Right forelimb (tissue), 1 donor: ENCODE results near the gene ATXN1L.
"Not testable (repeated sequence)": the region's sequence is repeated elsewhere in the genome, so short reads cannot be mapped to it uniquely, and the experiment has no call there.

ENCODE experiments used
- DNase-seq: peaks from one replicate; pipeline ENCODE4 v3.0.0-alpha.2; 2018

The ATXN1L gene

GRCh38 chr16:71853413-71853812 is 7.6 kb downstream of the ATXN1L start:
- no peak for DNase-seq

GRCh38 chr16:71854369-71854948 is 8.7 kb downstream of the ATXN1L start:
- DNase-seq: no peak

DNA sequence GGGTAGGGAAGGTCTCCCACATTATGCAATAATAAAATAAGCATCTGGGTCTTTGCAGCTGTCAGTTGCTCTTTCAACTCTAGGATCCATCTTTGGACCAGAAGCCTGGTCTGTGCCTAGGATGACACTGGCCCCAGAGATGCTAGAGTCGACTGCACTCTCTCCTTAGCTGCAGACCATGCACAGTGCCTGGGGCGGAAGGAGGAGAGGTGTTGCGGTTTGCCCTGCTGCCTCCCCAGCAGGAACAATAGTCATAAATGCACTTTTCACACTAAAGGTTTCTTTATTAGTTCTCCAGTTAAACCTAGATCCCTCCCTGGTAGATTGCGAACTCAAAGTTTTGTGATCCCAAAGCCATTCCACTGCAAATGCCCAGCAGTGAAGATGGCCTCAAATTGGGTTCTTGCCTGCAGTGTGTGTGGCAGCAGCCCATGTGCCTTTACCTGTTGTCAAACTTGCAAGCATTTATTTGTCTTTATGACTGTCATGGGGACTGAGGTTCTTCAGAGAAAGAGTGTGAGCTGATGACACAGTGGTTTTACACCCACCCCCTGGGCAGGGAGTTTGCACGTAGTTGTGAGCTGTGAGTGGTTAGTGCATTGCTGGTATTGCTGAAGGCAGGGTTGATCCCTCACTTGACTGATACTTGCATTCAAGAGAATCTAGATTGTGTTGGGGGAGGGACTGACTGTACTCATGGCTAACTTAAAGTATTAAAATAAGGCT is 10.3 kb downstream of the ATXN1L start:
- DNase-seq: no peak

DNA sequence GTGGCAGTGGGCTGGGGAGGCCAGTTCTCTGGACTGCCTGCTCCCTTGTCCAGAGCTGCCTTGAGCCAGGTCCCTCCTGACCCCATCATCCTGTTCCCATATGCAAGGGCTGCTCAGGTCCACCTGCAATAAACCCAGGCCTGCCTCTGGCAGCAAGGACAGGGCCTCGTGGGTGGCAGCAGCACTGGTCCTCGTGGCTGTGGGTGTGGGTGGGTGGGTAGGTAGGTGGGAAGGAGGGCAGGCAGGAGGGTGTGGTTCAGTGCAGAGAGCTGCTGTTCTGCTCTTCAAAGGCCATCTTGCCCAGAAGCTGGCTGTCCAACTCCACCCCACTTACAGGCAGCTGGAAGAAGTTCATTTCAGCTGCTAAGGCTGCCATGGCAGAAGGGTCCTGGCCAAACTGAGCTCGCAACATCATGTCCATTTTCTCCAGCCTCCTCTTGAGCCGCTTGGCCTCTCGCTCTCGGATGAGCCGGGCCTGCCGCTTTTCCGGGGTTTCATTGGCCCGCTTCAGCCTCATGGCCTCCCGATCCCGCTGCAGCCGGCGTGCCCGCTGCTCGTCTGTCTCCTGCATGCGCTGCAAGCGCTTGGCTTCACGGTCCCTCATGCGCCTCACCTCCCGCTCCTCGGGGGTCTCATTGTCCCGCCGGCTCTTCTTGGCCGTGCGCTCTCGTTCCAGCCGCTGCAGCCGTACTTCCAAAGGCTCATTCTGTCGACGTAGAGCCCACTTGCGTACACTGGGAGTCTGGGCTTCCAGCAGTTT is 14.2 kb downstream of the ATXN1L start:
- DNase-seq: no peak

GRCh38 chr16:71863995-71864394 is 18.2 kb downstream of the ATXN1L start:
- DNase-seq: no peak

DNA sequence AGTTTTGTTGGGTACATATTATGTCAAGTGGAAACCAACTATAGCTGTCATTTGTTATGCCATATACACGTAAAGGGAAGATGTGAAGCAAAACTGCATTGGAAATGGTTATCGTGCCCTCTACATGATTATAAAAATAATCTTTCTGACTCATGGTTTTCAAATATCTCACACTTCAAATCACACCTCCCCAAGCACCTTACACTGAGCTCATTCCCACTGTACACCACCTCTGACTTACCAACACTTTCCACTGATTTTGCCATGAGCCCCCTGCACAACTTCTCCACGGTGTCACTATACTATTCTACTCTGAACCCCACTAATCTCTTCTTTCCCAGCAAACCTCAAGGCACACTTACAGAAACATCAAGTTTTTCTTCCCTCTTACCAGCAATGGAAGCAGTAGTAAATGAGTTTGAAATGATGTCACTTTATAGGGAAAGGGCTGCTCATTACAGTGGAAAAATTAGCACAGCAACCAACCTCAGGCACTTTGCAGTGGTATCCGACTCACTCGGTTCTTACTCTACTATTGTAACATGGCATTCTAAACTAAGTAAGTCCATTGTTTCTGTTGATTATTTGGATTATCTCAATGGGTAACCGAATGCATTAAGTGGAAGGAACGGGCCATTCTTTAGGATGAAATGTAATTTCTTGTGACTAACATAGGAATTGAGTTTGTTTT is 19.5 kb downstream of the ATXN1L start:
- DNase-seq: no peak

- DNase-seq: not testable (repeated sequence)
These were observed 21.4 kb downstream of the ATXN1L start for GRCh38 chr16:71867175-71867574.

GRCh38 chr16:71867939-71868338 is 22.2 kb downstream of the ATXN1L start:
- DNase-seq: no peak

DNA sequence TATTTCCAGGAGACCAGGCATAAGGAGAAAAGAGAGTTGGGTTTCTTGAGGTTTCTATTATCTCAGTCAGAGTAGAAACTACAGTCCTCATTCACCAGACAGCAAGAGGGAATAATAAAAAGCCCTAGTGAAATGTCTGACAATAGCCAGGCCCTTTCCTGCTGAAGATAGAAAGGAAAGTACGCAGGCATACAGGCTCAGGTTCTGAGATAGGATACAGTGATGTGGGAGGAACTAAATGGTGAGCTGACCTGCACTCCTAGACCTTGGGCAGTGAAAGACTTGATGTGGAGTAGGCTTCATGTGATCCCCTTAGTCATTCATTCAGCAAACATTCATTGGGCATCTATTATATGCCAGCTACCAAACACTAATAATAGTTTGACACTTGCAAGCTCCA is 23.3 kb downstream of the ATXN1L start:
- DNase-seq: no peak

GRCh38 chr16:71870818-71871217 is 25.0 kb downstream of the ATXN1L start:
- no peak for DNase-seq

GRCh38 chr16:71873199-71873598 is 27.4 kb downstream of the ATXN1L start:
- DNase-seq: no peak

GRCh38 chr16:71878911-71879310 is 33.1 kb downstream of the ATXN1L start:
- DNase-seq: no peak

DNA sequence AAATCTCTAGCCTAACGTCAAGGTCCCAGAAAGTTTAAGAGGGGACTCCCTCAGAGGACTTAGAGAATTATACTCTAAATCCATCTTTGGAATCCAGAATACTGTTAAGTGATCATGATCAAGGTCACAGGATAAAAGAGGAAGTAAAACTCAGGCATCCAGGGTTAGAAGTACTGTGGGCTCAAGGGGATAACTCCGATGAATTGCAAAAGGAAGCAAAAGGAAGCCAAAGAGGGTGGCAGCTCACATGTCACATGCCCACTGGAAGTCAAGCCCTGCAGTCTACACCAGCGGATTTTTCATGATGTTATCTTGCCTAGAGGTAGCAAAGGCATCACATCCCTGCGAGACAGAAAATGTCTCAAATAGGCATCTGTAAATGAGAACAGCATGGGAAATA is 34.4 kb downstream of the ATXN1L start:
- no peak for DNase-seq

- DNase-seq: peak; percentile 60
These were observed 36.9 kb downstream of the ATXN1L start for GRCh38 chr16:71882505-71883167.

GRCh38 chr16:71883168-71883848 is 37.5 kb downstream of the ATXN1L start:
- DNase-seq: no peak

GRCh38 chr16:71883849-71884638 is 38.3 kb downstream of the ATXN1L start, which contains the start of gene ZNF821:
TSS of gene ZNF821 (minus strand) at chr16:71884182. CDS start at chr16:71879946, 4,236 bp downstream.
- DNase-seq: peak; percentile 85

GRCh38 chr16:71885261-71885650 is 39.5 kb downstream of the ATXN1L start:
- DNase-seq: no peak

- no peak for DNase-seq
These were observed 43.4 kb downstream of the ATXN1L start for GRCh38 chr16:71889147-71889546.

DNA sequence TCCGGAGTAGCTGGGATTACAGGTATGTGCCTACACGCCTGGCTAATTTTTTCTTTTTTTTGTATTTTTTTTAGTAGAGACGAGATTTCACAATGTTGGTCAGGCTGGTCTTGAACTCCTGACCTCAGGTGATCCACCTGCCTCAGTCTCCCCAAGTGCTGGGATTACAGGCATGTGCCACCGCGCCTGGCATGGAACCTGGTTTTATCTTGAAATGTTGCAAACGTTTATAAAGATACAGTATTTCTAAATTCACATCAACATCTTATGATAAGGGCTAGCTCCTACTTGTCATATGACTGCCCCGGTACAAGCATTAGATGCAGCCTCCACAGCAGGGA is 48.1 kb downstream of the ATXN1L start:
- no peak for DNase-seq

- peak; percentile 61 for DNase-seq
These were observed 48.6 kb downstream of the ATXN1L start for GRCh38 chr16:71894229-71894920.
